ENCODE results near the gene SPTBN1. TPM values are rescaled to one million over a fixed set of nuclear protein-coding genes. Genes with fewer than 3 reads are reported as not detected.
A peak's percentile ranks its signal among the peaks of the same experiment; 100 is the strongest.

SPTBN1 gene
- total and polyA plus RNA-seq, 9 of the 15 experiments (the other 6 are each of a cell fraction or from before 2014, with no cell fraction given), result 8.9 to 66.8 (median 31.4) TPM

GRCh38 chr2:54570925-54571694 is 115.0 kb downstream of the SPTBN1 start (continued):
- TF ChIP-seq NFATC3 (IDR thresholded peaks at IDR 0.05) (no peak), EP300 (IDR thresholded peaks at IDR 0.05; ENCODE audit: low read length) (peak; percentile 90), MAFF (IDR thresholded peaks at IDR 0.05; ENCODE audit: low read length) (no peak), ZNF280B (CRISPR knock-in tag; IDR thresholded peaks at IDR 0.05) (no peak), USF2 (CRISPR knock-in tag; IDR thresholded peaks at IDR 0.05) (no peak), MLX (CRISPR knock-in tag; conservative IDR thresholded peaks at IDR 0.05) (no peak), ATF7 (IDR thresholded peaks at IDR 0.05) (peak; percentile 50; the same call in 1 of the 2 replicates), NR3C1 (CRISPR knock-in tag; IDR thresholded peaks at IDR 0.05) (no peak), MEF2A (IDR thresholded peaks at IDR 0.05; ENCODE audit: control insufficient read depth, low read depth, low read length) (no peak), C11orf30 (IDR thresholded peaks at IDR 0.05; ENCODE audit: low read depth) (no peak), ZFP1 (CRISPR knock-in tag; IDR thresholded peaks at IDR 0.05) (no peak), CBX5 (IDR thresholded peaks at IDR 0.05; ENCODE audit: borderline replicate concordance, low read depth) (no peak), CCAR2 (IDR thresholded peaks at IDR 0.05; ENCODE audit: low read depth, low read length) (no peak), PHB (CRISPR knock-in tag; IDR thresholded peaks at IDR 0.05) (no peak), FOXP1 (CRISPR knock-in tag; IDR thresholded peaks at IDR 0.05) (no peak), MECOM (CRISPR knock-in tag; IDR thresholded peaks at IDR 0.05) (no peak), ZNF707 (CRISPR knock-in tag; conservative IDR thresholded peaks at IDR 0.05) (no peak)
- TF ChIP-seq, protein P1, sequence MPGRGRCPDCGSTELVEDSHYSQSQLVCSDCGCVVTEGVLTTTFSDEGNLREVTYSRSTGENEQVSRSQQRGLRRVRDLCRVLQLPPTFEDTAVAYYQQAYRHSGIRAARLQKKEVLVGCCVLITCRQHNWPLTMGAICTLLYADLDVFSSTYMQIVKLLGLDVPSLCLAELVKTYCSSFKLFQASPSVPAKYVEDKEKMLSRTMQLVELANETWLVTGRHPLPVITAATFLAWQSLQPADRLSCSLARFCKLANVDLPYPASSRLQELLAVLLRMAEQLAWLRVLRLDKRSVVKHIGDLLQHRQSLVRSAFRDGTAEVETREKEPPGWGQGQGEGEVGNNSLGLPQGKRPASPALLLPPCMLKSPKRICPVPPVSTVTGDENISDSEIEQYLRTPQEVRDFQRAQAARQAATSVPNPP (IDR thresholded peaks at IDR 0.05; ENCODE audit: borderline replicate concordance, insufficient read depth, insufficient read length), result no peak
- TF ChIP-seq, protein P2, sequence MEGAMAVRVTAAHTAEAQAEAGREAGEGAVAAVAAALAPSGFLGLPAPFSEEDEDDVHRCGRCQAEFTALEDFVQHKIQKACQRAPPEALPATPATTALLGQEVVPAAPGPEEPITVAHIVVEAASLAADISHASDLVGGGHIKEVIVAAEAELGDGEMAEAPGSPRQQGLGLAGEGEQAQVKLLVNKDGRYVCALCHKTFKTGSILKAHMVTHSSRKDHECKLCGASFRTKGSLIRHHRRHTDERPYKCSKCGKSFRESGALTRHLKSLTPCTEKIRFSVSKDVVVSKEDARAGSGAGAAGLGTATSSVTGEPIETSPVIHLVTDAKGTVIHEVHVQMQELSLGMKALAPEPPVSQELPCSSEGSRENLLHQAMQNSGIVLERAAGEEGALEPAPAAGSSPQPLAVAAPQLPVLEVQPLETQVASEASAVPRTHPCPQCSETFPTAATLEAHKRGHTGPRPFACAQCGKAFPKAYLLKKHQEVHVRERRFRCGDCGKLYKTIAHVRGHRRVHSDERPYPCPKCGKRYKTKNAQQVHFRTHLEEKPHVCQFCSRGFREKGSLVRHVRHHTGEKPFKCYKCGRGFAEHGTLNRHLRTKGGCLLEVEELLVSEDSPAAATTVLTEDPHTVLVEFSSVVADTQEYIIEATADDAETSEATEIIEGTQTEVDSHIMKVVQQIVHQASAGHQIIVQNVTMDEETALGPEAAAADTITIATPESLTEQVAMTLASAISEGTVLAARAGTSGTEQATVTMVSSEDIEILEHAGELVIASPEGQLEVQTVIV (CRISPR knock-in tag; IDR thresholded peaks at IDR 0.05; ENCODE audit: borderline replicate concordance), result no peak

All from K562 (cell line).